Measurements from ENCODE around the gene KRT13. TPM values are rescaled to one million over a fixed set of nuclear protein-coding genes. Genes with fewer than 3 reads are reported as not detected.
A peak's percentile ranks its signal among the peaks of the same experiment; 100 is the strongest.

Gene KRT13
- total and polyA plus RNA-seq, 9 of the 15 experiments (the other 6 are each of a cell fraction or from before 2014, with no cell fraction given), result 0.11 to 1.1 (median 0.24) TPM; not detected in 3

GRCh38 chr17:41511116-41511515 is 5.7 kb upstream of the KRT13 start (continued):
- TF ChIP-seq BCLAF1 (IDR thresholded peaks at IDR 0.05; ENCODE audit: borderline replicate concordance in 1 of 2, control insufficient read depth in 1 of 2, low read depth in 2 of 2, low read length in 1 of 2) (no peak), TFAM (CRISPR knock-in tag; conservative IDR thresholded peaks at IDR 0.05) (no peak), TAF15 (IDR thresholded peaks at IDR 0.05; ENCODE audit: low read depth, low read length) (no peak), CREB3 (tag; conservative IDR thresholded peaks at IDR 0.05; ENCODE audit: low read depth) (no peak), ZNF280A (IDR thresholded peaks at IDR 0.05; ENCODE audit: low read depth, partially characterized antibody) (no peak), DPF2 (IDR thresholded peaks at IDR 0.05) (peak; percentile 62), BRD4 (IDR thresholded peaks at IDR 0.05) (no peak), ZNF561 (CRISPR knock-in tag; conservative IDR thresholded peaks at IDR 0.05) (no peak), KAT8 (IDR thresholded peaks at IDR 0.05; ENCODE audit: low read depth) (no peak), ZNF24 (IDR thresholded peaks at IDR 0.05) (no peak), NCOA2 (IDR thresholded peaks at IDR 0.05; ENCODE audit: partially characterized antibody in 2 of 2) (no peak), NELFE (IDR thresholded peaks at IDR 0.05; ENCODE audit: insufficient read depth, insufficient read length) (no peak), POLR2H (tag; IDR thresholded peaks at IDR 0.05; ENCODE audit: low read depth) (no peak), HINFP (tag; conservative IDR thresholded peaks at IDR 0.05; ENCODE audit: low read depth) (no peak), ZNF146 (CRISPR knock-in tag; IDR thresholded peaks at IDR 0.05; ENCODE audit: unreplicated experiment) (no peak), DNMT1 (IDR thresholded peaks at IDR 0.05) (no peak), TBL1XR1 (IDR thresholded peaks at IDR 0.05; ENCODE audit: low read length in 2 of 2) (no peak)
- TF ChIP-seq, protein P1, sequence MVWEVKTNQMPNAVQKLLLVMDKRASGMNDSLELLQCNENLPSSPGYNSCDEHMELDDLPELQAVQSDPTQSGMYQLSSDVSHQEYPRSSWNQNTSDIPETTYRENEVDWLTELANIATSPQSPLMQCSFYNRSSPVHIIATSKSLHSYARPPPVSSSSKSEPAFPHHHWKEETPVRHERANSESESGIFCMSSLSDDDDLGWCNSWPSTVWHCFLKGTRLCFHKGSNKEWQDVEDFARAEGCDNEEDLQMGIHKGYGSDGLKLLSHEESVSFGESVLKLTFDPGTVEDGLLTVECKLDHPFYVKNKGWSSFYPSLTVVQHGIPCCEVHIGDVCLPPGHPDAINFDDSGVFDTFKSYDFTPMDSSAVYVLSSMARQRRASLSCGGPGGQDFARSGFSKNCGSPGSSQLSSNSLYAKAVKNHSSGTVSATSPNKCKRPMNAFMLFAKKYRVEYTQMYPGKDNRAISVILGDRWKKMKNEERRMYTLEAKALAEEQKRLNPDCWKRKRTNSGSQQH (CRISPR knock-in tag; IDR thresholded peaks at IDR 0.05), result no peak
